NCI-H128 (cell line): Measurements from ENCODE around the gene KRT12.
"Not testable (repeated sequence)": the region's sequence is repeated elsewhere in the genome, so short reads cannot be mapped to it uniquely, and the experiment has no call there.

Experiments
- DNase-seq: peaks from one replicate; lab custom pipeline; 2025; ENCODE audit not compliant: unreplicated experiment; lab: John Stamatoyannopoulos, UW

KRT12 gene

DNA sequence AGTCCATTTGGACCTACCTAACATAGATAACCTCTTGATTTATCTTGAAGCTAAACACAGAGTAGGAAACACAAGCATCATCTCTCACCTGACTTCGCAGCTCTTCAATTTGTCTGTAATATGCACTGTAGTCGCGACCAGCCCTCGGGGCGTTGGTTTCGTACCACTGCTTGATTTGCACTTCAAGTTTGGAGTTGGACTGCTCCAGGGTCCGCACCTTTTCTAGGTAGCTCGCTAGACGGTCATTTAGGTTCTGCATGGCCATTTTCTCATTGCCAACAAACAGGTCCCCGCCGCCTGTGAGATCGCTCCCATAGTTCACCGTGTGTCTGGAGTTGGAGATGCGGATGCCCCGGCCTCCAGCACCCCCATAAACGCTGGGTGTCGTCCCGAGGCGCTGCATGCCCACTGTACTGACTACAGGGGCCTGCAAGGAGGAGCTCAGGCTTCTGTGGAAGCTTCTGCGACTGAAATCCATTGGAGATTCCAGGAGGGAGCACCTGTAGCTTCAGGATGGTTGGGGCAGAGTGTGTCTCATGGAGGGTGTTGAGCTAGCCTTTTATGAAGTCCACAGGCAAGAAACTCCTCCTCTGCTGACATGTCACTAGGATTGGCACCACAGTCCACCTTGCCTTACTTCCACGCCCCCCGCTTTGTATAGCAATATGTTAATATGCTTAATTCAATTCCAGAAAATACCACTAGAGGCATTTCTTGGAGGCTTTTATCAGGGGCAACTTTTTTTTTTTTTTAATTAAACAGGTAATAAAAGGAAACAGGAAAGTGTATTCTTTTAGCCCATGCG is 17.9 kb upstream of the KRT12 start, which contains the start of gene KRT20:
KRT20 (minus strand) TSS at position 535 of the 805 bp plus-strand sequence; CDS start at position 478, 57 bp downstream.
- no peak for DNase-seq

DNA sequence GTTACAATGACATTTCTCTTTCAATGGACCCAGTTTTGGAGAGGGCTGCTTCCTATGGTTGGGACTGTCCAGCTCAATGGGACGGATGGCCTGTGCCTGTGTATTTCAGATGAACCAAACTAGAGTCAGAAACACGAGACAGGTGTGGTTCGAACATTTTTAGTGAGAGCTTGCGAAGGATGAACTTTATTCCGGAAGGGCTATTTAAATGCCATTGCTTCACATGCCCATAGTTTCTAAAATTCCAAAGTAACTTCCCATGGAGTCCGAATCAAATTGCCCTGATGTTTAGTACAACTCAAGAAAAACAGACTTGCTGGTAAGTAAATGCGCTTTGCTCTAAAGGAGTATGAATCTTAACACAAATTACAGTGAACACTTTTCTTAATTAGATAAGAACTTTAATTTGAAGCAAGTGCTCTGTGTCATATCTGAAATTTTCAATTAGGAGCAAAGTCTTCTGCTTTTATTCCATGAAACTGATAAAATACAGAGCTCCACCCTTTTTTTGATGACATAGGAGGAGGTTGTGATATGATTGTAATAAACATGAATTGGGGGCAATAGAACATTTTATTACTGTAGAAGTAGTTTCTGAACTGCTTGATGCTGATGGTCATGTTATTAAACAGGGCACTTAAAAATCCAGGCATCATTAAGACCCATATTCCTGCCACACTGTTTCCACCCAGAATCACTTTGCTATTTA is 16.8 kb upstream of the KRT12 start:
- no peak for DNase-seq

DNA sequence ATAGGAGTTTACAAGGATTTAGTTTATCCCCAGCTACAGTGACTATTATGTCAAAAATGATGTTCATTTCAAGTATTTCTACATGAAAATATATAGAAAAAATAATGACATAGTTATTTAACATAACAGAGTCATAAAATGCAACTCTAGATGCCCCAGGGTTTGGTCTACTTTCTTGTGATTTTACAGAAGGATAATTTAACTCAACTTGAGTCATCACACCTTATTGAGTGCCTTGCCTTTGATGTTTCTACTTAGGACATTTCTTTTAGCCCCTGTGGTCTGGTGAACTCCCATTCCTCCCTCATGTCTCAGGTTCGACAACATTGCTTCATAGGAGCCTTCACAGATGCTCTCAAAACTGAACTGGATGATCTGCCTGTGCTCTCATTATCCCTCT is 16.0 kb upstream of the KRT12 start:
- no peak for DNase-seq

DNA sequence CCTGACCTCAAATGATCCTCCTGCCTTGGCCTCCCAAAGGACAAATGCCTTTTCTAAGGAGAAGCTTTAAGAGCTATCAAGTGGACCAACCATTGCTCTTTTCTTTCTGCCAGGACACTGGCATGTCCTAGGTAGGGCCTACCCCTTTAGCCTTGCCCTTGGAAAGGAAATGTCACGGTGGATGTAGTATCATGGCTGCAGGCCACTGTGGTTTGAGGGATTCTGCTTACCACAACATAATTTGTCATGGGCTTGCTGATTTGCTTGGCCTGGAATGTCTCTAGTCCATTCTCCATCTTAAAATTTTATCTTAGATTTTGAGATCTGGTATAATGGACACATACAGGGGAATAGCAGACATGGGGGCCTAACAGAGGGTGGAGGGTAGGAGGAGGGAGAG is 12.0 kb upstream of the KRT12 start:
- DNase-seq, result no peak

DNA sequence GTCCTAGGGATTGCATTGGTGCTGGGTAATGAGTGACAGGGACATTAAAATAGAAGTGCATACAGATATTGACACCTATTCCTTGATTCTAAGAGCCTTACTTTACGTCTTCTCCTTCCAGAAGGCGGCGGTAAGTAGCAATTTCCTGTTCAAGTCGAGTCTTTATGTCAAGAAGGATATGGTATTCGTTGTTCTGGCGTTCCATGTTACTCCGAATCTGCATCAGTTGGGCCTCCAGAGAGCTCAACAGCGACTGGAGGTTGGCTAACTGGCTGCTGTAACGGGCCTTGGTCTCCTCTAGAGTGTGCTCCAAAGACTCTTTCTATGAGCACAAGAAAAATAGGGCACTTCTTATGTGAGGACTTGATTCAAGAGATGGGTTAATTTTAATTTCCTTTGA is 11.0 kb upstream of the KRT12 start:
- DNase-seq, result no peak

DNA sequence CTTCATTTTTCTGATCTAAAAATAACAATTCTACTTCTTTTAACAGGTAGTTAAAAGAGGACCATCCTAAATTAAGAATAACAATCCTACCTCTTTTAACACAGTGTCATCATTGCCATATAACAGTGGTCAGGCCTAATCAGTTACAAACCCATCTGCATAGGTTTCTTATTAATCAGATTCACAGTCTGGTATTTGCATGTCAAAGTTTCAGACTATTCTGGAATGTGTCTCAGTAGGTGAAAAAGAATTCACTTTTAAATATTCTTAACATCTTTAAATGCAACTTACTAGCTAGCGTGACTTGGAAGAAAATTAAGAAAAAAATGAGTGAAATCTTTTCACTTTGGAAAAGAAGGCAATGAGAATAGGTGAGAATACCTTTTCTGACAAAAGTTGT is 6.8 kb upstream of the KRT12 start:
- DNase-seq, result no peak

DNA sequence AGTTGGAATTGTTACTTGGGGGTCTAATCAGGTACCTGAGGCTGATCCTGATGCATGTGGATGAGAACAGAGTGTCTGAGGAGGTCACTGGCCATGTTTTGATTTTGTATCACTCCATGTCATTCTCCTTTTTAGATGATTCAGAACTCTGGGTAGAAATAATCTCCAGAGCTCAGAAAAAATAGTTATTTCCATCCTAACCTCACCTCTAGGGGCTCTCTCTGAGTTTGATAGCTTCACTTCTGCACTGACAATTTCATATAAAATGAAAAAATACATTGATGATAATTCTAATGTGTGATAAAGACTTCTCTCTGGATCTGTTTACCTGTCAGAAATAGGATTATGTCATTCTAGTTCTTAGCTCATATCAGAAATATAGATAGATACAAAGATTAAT is 6.2 kb upstream of the KRT12 start:
- DNase-seq, result no peak

DNA sequence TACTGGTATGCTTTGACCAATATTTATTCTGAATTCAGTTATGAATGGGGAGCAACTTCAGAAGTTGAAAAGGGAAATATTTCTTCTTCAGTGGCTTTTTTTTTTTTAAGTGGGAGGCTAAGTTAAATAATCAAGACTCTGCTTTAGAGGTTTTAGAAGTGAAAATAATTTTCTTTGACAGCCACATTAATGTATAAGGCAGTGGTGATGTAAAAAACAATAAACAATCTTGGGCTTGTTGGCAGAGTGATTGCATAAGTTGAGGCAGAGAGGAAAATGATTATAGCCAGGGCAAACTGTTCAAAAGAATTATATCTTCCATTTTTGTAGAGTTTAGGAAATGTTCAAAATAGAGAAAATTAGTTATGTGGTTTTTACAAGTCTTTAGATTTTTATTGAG is 5.4 kb upstream of the KRT12 start:
- DNase-seq, result no peak

DNA sequence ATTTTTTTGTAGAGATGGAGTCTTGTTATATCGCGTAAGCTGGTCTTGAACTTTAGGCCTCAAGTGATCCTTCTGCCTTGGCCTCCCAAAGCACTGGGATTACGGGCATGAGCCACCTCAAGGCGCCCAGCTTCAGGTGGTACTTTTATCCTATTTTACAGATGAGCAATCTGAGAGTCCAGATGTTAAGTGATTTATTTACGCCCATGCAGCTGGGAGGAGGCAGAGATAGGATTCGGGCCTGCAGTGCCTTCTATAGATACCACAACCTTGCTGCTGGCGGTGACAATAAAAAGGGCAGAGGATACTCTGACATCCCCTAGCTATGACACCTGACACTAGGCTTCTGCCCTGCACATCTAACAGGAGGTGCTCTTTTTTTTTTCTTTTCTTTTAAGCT is 4.3 kb upstream of the KRT12 start:
- DNase-seq, result no peak

DNA sequence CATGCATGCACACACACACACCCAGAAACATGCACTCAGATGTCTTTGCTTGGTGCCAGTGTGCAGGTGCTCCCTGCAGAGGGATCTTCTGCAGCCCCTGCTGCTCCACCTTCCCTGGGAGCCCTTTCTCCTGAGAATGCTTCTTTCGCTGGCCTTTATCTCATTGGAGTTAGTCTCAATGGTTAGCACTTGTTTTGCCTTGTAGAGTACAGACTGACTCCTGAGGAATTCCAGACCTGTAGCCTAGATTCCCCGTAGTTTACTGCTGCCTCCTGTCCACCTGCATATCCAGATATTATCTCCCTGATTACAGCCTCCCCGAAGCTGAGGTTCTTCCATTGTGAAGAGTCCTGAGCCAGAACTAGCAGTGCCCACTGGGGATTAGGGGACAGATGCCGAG is 3.1 kb upstream of the KRT12 start:
- no peak for DNase-seq

DNA sequence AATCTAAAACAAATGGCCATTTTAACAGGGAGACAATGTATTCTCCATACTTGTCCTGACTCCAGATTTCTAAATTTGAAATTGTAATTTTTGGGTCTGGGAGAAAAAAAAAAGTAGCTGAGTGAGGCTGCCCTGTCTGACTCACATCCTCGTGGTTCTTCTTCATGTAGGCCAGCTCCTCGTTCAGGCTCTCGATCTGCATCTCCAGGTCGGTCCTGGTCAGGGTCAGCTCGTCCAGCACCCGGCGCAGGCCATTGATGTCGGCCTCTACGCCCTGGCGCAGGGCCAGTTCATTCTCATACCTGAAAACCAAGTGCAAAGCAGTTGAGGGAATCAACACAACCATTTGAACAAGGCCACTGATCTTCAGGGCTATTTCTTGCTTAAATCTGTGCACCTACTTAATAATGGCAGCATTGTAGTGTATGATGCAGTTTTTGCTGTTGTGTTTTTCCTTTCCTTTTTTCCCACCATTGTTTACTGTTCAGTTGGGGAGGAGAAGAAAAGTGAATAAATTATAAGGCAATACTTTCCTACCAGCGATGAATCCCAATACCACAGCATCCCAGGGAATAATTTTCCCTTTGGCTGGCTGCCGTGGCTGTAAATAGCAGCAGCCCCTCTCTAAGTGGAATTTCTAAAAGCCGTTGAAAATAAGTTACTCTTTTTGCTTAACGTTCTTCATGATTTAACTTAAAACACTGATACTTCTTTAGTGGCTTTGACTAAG is 2.2 kb downstream of the KRT12 start:
- DNase-seq, result no peak

DNA sequence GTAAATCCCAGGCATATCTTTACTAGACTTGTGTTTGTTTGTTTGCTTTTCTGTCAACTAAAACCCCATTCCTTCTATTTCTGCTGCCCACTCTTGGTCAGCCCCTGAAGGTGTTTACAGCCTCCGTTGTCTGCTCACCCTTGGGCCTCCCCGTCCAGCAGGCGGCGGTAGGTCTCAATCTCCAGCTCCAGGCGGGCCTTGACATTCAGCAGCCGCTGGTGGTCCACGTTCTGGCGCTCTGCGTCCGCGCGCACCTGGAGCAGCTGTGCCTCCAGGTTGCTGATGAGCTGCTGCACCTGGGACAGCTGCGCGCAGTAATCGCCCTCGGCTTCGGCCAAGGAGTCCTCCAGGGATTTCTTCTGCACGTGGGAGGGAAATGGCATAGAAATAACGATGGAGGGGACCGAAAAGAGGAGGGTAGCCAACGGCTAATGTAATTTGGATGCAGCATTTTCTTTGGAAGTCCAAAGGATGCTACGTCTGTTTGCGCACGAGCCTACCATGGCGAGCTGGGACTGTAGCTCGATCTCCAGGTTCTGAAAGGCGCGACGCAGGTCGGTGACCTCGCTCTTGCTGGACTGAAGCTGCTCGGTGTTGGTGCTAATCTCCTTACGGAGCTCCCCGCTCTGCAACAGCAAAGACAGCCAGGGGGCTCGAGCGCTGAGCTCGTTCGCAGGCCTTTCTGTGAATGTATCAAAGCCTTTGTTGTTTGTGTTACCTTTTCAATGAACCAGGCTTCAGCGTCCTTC is 3.9 kb downstream of the KRT12 start:
- DNase-seq, result no peak

DNA sequence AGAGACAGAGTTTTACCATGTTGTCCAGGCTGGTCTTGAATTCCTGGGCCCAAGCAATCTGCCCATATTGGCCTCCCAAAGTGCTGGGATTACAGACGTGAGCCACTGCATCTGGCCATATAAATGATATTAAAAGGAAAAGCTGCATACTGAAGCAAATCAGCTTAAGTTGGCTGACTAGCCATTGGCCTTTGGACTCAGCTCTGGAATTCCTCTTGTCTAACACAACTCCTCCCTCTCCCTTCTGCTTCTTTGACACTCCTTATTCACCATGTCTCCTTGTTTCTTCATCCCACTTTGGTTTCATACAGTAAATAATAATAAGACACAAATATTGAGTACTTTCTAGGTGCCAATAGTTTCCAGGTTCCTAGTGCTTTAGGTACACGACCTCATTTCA is 7.5 kb downstream of the KRT12 start:
- DNase-seq, result no peak

DNA sequence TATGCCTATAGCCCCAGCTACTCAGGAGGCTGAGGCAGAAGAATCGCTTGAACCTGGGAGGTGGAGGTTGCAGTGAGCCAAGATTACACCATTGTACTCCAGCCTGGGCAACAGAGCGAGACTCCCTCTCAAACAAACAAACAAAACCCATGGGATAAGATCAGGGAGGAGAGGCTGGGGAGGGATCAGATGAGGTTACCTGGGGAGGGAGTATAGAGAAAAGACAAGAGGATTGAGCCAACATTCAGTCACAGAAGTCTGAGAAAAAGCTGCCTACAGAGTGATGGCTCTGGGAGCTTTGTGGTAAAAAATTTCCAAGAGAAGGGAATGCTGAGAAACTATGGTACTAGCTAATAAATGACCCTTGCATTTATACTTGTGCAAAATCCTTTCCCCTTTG is 8.4 kb downstream of the KRT12 start:
- DNase-seq, result not testable (repeated sequence)

DNA sequence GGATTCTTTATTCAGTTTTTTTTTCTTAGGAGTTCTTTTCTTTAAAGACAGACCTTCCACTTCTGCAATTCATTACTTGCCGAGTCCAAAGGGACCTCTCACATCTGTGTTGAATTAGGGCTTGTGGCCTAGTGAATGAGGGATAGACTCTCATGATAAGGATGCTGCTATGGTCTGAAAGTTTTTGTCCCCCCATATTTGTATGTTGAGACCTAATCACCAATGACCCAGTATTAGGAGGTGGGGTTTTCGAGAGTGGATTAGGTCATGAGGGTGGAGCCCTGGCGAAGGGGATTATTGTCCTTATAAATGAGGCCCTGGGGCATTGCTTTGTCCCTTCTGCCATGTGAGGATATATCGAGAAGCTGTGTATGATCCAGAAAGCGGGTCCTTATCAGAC is 9.5 kb downstream of the KRT12 start:
- no peak for DNase-seq

DNA sequence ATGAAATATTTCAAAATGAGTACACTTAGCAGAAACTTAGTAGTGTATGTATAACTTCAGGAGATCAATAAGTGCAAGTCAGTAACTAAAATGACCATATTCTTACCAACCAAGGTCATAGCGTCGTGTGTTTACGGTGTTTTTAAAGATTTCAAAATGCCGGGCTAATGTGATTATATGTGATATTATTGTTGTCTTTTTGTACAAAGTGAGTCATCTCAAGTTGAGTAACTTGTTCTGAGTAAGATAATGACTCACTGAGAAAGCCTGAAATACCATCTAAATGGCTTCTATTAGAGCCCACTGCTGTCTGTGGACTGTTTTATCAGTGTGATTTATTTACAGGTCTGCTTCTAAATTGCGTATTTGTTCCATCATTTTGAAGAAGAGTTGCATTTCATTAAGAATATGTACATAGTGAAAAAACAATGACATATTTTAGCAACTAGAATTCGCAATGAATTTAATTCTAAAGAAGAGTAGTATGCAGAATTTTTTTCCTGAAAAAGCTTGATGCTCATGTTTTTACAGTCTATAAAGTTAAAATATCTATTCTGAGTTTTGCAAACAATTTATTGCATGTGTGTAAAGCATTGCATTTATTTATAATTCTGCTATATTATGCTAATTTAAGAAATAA is 12.7 kb downstream of the KRT12 start:
- DNase-seq, result no peak

DNA sequence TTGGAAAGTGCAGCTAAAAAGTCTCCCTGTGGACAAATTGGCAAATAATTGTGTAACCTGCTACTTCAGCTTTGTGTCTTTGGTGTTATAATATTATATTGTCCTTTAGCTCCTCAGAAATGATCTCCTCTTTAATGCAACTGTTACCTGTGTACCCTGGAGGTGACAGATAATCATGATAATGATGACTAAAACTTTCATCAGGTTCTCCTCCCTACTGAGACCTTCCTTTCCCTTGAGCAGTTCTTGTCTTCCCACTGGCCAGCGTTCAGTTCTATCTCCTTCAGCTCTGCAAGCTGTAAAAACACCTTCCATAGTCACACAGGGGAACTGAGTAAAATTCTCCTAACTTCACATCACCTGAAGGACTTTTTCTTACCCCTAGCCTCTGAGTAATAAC is 14.7 kb downstream of the KRT12 start:
- no peak for DNase-seq

DNA sequence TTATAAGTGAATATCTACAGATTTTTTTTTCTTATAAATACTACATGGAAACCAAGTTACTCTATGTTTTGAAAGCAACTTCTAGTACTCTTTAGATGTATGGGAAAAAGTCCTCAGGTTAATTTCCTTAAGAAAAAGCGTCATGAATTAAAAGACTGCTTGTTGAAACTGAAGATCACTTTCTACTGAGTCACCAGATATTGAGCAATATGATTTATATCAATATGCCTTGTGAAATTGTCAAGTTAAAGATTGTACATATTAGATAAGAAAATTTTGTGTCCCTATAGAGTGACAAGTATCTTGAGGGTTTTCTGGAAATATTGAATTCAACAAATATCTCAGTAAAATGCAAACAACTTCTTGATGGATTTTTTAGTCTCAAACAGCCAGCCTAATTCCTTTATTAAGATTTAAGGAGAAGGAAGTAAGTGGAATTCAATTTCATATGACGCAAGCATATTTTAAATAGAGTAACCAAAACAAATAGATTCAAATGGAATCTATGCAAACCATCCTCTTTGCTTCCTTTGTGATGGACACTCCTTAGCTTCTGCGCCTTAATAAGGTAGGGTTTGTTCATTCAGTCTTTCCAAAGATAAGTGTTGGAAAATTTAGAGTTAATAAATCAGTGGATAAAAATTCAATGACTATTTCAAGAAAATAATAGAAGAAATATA is 16.6 kb downstream of the KRT12 start:
- DNase-seq, result no peak

DNA sequence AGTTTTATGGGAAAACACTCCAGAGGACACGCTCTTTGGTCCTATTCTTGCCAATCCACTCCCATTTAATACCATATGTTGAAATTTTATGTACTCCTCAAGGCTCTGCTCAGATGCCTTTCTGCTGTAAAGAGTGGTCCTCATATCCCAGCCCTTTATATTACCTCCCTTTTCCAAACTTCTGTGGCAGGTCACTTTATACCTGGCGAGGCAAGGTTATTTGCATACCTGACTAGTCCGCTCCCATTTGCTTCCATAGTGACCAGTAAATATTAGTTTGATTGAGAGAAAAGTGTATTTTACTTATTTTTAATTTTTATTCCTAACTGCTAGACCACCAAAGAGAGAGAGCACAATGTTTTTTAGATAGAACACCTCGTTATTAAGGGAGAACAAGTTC is 17.3 kb downstream of the KRT12 start:
- DNase-seq, result no peak

DNA sequence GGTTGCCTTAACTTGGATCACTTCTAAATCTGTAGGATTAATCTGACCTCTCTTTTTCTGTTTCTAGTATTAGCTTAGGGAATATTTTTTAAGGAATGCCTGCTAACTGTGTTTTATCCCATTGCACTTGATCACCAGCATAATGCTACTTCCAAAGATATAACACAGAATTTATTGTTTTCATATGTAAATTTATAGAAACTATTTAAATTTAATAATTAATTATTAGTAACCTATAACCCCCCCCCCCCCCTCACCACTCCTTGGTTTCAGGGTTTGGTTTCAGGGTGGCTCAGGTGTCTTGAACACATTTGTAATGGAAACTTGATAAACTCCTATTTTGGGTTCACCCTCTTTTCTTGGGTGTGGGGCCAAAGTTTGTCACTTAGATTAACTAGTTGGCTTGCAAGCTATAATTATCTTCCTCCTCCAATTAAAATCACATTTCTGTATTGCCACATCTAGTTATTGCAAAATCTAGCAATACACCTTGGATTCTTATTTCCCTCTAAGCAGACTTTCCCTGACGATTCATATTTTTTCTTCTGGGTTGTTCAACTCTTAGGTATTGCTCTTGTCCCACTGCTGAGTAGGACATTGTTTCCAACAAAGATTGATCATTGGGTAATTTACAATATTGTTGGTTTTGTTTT is 18.3 kb downstream of the KRT12 start:
- DNase-seq, result no peak
